OCI-LY7 (cell line): Measurements from ENCODE around the gene CALY. TPM values are rescaled to one million over a fixed set of nuclear protein-coding genes. Genes with fewer than 3 reads are reported as not detected.
A peak's percentile ranks its signal among the peaks of the same experiment; 100 is the strongest.

Experiments
- BruUV-seq: library from RNA; stranded (reverse); fragments of 400-500 nt; replicated peaks from 2 replicates; lab custom pipeline; 2021; lab: Mats Ljungman, UMichigan
- CTCF ChIA-PET: fragments of 300-600 bp; sonication (Branson Sonifier 250); formaldehyde crosslinking; loops from one replicate; lab custom pipeline; 2022; ENCODE audit warnings: antibody characterized with exemption; ENCODE audit not compliant: unreplicated experiment; lab: Charles Lee
- POLR2A ChIA-PET: fragments of 300-600 bp; sonication (Branson Sonifier 250); formaldehyde crosslinking; loops from one replicate; lab custom pipeline; 2022; ENCODE audit warnings: antibody characterized with exemption; lab: Charles Lee
- DNase-seq: peaks from one replicate; pipeline ENCODE4 v3.0.0-alpha.2; 2015; ENCODE audit warnings: low spot score
- H2AFZ ChIP-seq: fragments of 200-600 bp; sonication (generic), shearing (Covaris generic); 2 replicates; pipeline ENCODE4 v1.6.1; 2014; ENCODE audit warnings: mild to moderate bottlenecking, antibody characterized with exemption, low read length, moderate library complexity
- H3K27ac ChIP-seq: fragments of 200-600 bp; sonication (generic); 2 replicates; pipeline ENCODE4 v1.5.1; 2014; ENCODE audit warnings: mixed run types, low read depth, mild to moderate bottlenecking, moderate library complexity, low read length, inconsistent platforms; ENCODE audit not compliant: poor library complexity, severe bottlenecking
- H3K36me3 ChIP-seq: fragments of 200-600 bp; sonication (generic); 2 replicates; pipeline ENCODE4 v1.6.1; 2014; ENCODE audit warnings: mild to moderate bottlenecking, antibody characterized with exemption, low read length, moderate library complexity, mixed read lengths; ENCODE audit not compliant: insufficient read depth
- H3K4me1 ChIP-seq: fragments of 200-600 bp; sonication (generic); 2 replicates; pipeline ENCODE4 v1.5.1; 2014; ENCODE audit warnings: mild to moderate bottlenecking, low read length; ENCODE audit not compliant: insufficient read depth, poor library complexity, severe bottlenecking
- H3K4me2 ChIP-seq: fragments of 200-600 bp; sonication (generic); 2 replicates; pipeline ENCODE4 v1.6.1; 2014; ENCODE audit warnings: mild to moderate bottlenecking, low read length
- H3K4me3 ChIP-seq: fragments of 200-600 bp; sonication (generic); 2 replicates; pipeline ENCODE4 v1.5.1; 2014; ENCODE audit warnings: mild to moderate bottlenecking, low read depth, low read length; ENCODE audit not compliant: poor library complexity, severe bottlenecking
- H3K79me2 ChIP-seq: fragments of 200-600 bp; sonication (generic); 2 replicates; pipeline ENCODE4 v1.6.1; 2016; ENCODE audit warnings: low read depth, mild to moderate bottlenecking, low read length, moderate library complexity, mixed read lengths; ENCODE audit not compliant: insufficient read depth
- H3K9me2 ChIP-seq: fragments of 200-600 bp; sonication (generic); 2 replicates; pipeline ENCODE4 v1.6.1; 2016; ENCODE audit warnings: mild to moderate bottlenecking, low read length, mixed read lengths; ENCODE audit not compliant: insufficient read depth
- H3K9me3 ChIP-seq: fragments of 200-600 bp; sonication (generic); 2 replicates; pipeline ENCODE4 v1.6.1; 2014; ENCODE audit warnings: mild to moderate bottlenecking, mixed run types, low read length, mixed read lengths
- H4K20me1 ChIP-seq: fragments of 200-600 bp; sonication (generic); 2 replicates; pipeline ENCODE4 v1.6.1; 2014; ENCODE audit warnings: mild to moderate bottlenecking, antibody characterized with exemption, low read length, moderate library complexity, mixed read lengths; ENCODE audit not compliant: insufficient read depth
- CTCF ChIP-seq: fragments of 200-600 bp; sonication (generic); conservative IDR thresholded peaks from 2 replicates; pipeline ENCODE4 v1.5.1; 2014; ENCODE audit warnings: mild to moderate bottlenecking, antibody characterized with exemption, low read length, moderate library complexity, mixed read lengths
- EZH2phosphoT487 ChIP-seq: fragments of 200-600 bp; sonication (generic); IDR thresholded peaks from 2 replicates; pipeline ENCODE4 v1.6.1; 2018; ENCODE audit warnings: low read depth, borderline replicate concordance, mild to moderate bottlenecking, mixed run types, antibody characterized with exemption, low read length, moderate library complexity, mixed read lengths
- intact Hi-C: fragments of 100-400 bp; cut with micrococcal nuclease; formaldehyde crosslinking; loops from one replicate; pipeline ENCODE4 v1.10.0; 2022; ENCODE audit not compliant: unreplicated experiment
- total RNA-seq, 2 experiments: library from RNA; depleted of rRNA in 1 of 2; stranded (reverse); fragments of >200 nt in 1 of 2; shearing (Covaris generic) in 1 of 2; gene quantifications; 2 replicates each; pipeline ENCODE4 v1.2.3, GENCODE V29; 2014 to 2022

Gene CALY
- total RNA-seq, 2 experiments from 2014 or later: not detected

GRCh38 chr10:133313192-133313591 lies 23.5 kb downstream of the CALY start:
- no peak overlapping the region for H3K4me2 ChIP-seq
- H2AFZ ChIP-seq: no peak overlapping the region
- CTCF ChIA-PET: no interaction called here

DNA sequence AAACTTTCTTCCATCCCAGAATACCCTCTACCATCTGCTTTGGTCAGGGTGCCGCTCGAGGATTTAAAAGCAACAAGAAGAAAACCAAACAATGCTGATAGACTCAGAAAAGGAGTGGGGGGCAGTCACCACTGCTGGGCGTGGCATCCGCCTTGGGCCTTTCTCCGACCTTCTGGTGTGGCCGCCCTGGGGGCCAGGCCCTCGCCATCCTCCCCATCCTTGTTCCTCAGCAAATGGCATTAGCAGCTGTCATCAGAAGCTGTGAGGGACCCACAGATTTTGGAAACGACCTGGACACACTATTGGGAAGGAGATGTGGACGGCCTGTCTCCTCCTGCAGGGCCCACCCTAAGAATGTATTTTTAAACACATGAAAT lies 23.9 kb downstream of the CALY start:
- Histone ChIP-seq H3K4me1 (peaks cover 28% of the 10 kb centered on the region), H3K4me2 (no peak overlapping the region), H3K36me3 (peaks cover 38% of the 10 kb centered on the region), H3K27ac (peak overlapping the region; percentile 87), H3K79me2 (peaks cover 7% of the 10 kb centered on the region; the same call in 1 of the 2 replicates), H3K4me3 (no peak overlapping the region), H3K9me2 (no peaks in the 10 kb centered on the region), H2AFZ (no peak overlapping the region), H3K9me3 (no peaks in the 10 kb centered on the region), H4K20me1 (no peaks in the 10 kb centered on the region)
- ChIA-PET CTCF (no interaction called here), POLR2A (no interaction called here)
- TF ChIP-seq EZH2phosphoT487 (no peak), CTCF (no peak)
- intact Hi-C loops: no loop called here
- BruUV-seq: no TSS peak
- no peak for DNase-seq

More at GRCh38 chr10:133313192-133313591, 23.5 kb downstream of the CALY start:
- H4K20me1 ChIP-seq: no peaks in the 10 kb centered on the region
- no peak for DNase-seq
- peaks cover 38% of the 10 kb centered on the region for H3K36me3 ChIP-seq
- TF ChIP-seq EZH2phosphoT487: no peak
- no peak for TF ChIP-seq CTCF
- POLR2A ChIA-PET: no interaction called here
- no peaks in the 10 kb centered on the region for H3K9me3 ChIP-seq
- intact Hi-C loops: no loop called here
- peak overlapping the region; percentile 87 for H3K27ac ChIP-seq
- no TSS peak for BruUV-seq
- no peak overlapping the region for H3K4me3 ChIP-seq
- peaks cover 28% of the 10 kb centered on the region for H3K4me1 ChIP-seq
- H3K79me2 ChIP-seq: peaks cover 3% of the 10 kb centered on the region; the same call in 1 of the 2 replicates
- no peaks in the 10 kb centered on the region for H3K9me2 ChIP-seq

- POLR2A ChIA-PET: no interaction called here
- Histone ChIP-seq H3K4me3 (no peak overlapping the region), H3K4me2 (no peak overlapping the region), H3K9me2 (no peaks in the 10 kb centered on the region), H2AFZ (no peak overlapping the region), H3K9me3 (no peaks in the 10 kb centered on the region), H3K4me1 (peaks cover 32% of the 10 kb centered on the region), H3K27ac (no peak overlapping the region), H4K20me1 (no peaks in the 10 kb centered on the region), H3K36me3 (peaks cover 38% of the 10 kb centered on the region), H3K79me2 (peaks cover 13% of the 10 kb centered on the region)
- CTCF ChIA-PET: no interaction called here
- TF ChIP-seq EZH2phosphoT487 (no peak), CTCF (no peak)
- intact Hi-C loops: no loop called here
- BruUV-seq: no TSS peak
- DNase-seq: no peak
Measured at GRCh38 chr10:133312016-133312768, 24.5 kb downstream of the CALY start.
